ENCODE results near the gene DAGLA.

The DAGLA gene

DNA sequence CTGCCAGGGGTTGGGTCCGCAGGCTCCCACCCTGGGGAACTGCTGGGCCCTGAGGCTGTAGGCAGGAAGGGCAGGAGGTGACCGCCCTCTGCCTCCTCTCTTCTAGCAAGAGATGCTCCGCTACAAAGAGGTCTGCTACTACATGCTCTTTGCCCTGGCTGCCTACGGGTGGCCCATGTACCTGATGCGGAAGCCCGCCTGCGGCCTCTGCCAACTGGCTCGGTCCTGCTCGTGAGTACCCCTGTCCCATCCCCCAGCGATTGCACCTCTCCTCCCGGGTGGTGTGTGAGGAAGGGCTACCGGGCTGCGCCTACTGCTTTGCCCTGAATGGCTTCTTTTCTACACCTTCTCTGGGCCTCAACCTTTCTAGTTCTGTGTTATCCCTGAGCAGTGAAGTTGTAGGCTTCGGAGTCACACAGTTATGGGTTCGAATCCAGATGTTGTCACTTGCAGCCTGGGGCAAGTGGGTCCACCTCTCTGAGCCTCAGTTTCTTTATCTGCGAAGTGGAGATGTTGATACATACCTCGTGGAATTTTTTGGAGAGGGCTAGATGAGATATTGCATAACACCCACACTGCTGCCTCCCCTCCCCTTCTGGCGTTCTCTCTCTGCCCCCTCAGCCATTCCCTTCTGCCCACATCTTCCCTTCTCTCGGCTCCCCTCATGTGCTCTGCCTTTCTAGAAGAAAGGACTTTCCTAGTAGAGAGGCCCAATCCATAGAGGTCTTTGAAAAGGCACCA, 51.2 kb downstream of the DAGLA start:
- DNase-seq, result no peak

- DNase-seq, result no peak
Measured at GRCh38 chr11:61731952-61732675, 51.9 kb downstream of the DAGLA start.

GRCh38 chr11:61732705-61733104, 52.5 kb downstream of the DAGLA start:
- DNase-seq, result no peak

DNA sequence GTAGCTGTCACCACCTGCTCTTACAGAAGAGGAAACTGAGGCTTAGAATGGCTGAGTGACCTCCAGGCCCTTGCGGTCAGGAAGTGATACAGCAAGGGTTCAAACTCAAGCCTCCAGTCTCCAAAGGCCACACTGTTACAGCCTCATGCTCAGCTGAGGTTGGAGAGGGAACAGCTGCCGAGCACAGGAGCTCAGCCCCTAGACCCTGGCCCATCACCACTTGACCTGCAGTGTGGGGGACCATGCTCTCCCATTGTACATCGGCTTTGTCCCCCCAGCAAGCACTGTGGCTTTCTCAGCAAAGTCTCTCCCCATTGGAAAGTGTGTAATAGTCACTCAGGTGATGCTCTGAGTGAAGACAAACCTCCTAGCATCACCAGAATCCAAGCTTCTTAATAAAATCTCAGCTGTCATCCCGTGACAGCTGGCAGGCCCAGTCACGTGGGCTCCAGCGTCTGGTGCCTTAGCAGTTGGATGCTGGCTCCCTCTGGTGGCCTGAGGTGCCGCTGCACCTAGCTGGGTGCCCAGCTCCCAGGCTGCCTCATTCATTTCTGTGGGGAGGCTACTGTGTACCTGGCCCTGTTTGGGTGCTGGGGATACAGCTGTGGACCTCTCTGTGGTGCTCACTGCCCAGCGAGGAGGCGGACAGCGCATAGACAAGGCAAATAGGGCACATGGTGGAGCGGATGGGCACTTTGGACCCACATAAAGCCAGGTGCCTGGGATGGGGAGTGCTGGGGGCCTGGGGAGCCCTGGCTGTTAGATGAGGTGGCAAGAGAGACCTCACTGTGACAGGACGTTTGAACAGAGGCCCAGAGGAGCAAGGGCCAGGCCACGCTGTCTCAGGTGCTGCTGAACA, 53.2 kb downstream of the DAGLA start:
- DNase-seq, result peak; percentile 88

GRCh38 chr11:61734767-61735166, 54.6 kb downstream of the DAGLA start:
- no peak for DNase-seq

GRCh38 chr11:61735391-61735790, 55.2 kb downstream of the DAGLA start:
- no peak for DNase-seq

DNA sequence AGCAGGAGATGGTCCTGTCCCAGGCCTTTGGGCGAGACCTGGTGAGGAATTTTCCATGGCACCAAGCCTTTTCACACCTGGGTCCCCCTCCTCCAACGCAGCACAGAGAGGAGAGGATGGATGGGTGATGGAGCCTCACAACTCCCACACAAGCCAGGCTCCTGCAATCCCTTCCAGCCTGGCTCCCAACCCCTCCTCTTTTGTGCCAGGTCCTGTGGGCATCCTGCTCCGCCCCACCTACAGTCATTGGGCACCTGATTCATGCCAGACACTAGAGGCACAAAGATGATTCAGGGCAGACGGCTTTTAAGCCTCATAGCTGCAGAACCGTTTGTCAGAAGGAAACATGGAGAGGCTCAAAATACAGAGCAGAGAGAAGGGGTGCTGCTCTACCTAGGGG, 56.1 kb downstream of the DAGLA start:
- DNase-seq, result no peak

DNA sequence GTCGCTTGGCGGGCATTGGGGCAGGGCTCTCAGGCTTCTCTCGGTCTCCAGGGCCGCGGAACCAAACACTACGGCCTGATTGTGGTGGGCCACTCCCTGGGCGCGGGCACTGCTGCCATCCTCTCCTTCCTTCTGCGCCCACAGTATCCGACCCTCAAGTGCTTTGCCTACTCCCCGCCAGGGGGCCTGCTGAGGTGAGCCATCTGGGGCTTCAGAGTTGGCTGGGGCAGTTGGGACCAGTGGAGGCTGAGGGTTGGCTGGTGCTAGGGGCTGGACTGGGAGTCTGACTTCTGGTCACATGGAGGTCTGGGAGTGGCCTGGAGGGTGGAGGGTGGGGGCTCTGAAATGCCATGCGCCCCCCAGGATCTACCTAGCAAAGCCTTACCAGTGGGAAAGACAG, 56.9 kb downstream of the DAGLA start:
- no peak for DNase-seq

DNA sequence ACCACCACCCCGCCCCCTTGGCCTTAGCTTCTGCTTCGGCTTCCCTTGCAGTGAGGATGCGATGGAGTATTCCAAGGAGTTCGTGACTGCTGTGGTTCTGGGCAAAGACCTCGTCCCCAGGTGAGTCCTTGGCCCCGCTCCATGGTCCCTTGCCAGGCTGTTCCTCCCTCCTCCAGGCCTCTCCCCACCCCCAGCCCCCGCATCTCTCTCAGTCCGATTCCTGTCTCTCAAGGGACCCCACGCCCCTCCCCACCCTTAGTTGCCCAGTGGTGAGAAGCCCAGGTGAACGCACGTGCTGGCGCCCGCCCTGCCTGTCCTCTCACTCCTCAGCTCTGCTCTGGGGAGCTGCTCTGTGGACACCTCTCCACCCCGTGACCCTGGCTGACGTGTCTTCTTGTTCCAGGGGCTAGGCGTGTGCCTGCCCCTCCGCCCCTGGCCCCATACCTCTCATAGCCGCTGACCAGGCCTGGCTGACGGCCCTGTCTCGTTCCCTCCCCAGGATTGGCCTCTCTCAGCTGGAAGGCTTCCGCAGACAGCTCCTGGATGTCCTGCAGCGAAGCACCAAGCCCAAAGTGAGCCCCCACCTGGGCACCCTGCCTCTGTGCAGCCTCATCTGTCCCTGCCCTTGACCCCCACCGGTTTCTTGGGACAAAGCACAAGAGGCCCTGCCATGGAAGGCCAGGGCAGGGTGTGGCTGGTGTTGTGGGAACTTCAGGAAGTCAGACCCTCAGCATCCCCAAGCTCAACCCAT, 57.6 kb downstream of the DAGLA start:
- no peak for DNase-seq

- no peak for DNase-seq
Measured at GRCh38 chr11:61738776-61739175, 58.6 kb downstream of the DAGLA start.

DNA sequence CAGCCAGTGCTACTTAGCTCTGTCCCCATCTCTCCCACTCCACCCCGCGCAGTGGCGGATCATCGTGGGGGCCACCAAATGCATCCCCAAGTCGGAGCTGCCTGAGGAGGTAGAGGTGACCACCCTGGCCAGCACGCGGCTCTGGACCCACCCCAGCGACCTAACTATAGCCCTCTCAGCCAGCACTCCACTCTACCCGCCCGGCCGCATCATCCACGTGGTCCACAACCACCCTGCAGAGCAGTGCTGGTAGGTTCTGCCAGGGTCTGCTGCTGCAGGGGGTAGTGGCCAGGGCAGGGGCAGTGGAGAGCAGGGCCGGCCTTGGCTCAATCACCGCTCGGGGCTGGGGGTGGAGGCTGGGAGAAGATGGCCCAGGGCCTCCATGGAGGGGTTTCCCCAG, 59.2 kb downstream of the DAGLA start:
- DNase-seq, result no peak

DNA sequence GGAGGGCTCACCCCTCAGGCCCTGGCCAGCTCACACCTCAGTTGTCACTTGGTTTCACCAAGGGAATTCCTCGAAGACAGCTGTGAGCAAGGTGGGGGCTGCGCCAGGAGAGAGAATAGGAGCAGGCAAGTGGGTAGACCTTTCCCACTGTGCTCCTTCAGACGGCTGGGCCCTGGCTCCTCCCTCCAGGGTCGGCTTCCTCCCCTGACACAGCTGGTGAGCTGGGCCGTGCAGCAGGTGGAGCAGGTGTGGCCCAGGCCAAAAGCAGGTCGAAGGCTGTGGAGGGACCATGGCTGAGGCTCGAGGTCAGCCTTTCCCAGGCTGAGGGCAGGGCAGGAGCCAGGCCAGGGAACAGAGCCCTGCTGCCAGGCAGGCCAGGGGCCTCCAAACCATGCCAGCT, 59.8 kb downstream of the DAGLA start:
- no peak for DNase-seq

DNA sequence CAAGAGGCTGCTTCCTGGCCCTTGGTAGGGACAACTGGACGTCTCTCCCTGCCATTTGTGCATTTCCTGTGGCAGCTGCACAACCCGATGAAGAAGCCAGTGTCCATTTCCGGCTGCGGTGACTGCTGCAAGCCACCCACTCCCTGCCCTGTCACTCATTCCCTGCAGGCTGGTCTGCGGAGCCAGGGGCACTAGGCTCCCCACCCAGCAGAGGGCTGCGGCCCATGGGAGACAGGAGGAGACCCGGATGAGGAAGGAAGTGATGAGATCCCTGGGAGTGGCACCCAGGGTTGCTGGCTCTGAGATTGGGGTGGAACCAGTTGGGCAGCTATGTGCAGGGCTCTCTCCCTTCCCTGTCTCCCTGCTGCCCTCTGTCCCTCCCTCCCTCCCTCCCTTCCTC, 62.2 kb downstream of the DAGLA start:
- no peak for DNase-seq

- no peak for DNase-seq
Measured at GRCh38 chr11:61743486-61744095, 63.4 kb downstream of the DAGLA start.

DNA sequence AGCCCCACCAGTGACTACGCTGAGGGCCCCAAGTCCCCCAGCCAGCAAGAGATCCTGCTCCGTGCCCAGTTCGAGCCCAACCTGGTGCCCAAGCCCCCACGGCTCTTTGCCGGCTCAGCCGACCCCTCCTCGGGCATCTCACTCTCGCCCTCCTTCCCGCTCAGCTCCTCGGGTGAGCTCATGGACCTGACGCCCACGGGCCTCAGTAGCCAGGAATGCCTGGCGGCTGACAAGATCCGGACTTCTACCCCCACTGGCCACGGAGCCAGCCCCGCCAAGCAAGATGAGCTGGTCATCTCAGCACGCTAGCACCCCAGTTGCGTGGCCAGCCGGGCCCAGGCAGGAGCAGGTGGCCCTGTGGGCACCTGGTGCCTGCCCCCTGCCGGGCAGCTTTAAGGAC, 64.0 kb downstream of the DAGLA start:
- no peak for DNase-seq

DNA sequence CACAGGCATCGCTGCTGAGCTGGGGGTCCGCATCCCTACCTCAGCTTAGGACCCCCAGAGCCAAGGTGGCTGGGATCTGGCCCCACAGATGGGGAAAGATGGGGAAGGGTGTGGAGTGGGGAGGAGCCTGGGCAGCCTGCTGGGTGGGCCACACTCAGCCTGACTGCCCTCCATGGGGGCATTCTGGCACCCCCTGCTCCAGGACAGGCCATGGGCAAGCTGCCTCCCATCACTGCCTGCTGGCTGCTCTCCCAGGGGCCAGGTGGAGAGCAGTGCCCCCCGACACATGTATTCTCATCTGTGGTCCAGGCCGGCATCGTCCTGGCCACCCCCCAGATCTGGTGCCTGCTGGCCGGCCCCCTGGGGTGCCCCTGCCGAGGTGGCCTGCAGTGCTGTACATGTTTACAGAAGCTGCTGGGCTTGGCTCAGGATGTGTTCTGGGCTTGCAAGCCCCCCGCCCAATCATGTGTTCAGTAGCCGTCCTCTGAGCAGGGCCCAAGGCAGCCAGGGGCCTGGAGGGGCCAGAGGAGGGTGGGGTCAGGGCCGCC, 64.5 kb downstream of the DAGLA start:
- DNase-seq, result no peak

DNA sequence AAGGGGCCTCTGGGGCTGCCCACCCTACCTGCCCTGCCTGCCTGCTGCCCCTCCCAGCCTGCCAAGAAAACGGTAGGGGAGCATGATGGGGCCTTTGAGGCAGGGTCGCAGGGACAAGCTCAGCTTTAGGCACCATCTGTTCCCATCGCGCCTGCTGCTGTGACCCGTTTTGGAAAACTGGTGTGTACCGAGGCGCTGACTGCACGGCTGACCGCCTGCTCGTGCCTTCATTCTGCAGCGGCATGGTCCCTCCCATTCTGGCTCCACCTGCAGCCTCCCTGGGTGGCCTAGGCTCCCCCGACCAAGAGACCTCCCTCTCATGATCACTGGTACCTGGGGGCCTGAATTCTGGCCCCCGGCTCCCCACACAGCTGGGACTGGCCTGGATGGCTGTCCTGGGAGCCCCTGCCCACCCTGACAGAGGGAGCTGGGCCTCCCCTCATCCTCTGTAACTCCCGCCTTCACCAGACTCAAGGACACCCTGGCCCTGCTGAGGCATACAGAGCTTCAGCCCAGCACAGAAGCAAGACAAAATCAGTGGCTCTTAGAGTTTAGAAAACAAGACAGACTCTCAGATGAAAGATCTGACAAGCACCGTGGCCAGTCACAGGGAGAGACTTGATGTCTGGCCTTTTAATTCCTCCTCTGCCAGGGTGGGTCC, 65.7 kb downstream of the DAGLA start:
- DNase-seq, result no peak

- no peak for DNase-seq
Measured at GRCh38 chr11:61746442-61747191, 66.4 kb downstream of the DAGLA start.

GRCh38 chr11:61747192-61747966, 67.2 kb downstream of the DAGLA start:
- peak; percentile 79 for DNase-seq

DNA sequence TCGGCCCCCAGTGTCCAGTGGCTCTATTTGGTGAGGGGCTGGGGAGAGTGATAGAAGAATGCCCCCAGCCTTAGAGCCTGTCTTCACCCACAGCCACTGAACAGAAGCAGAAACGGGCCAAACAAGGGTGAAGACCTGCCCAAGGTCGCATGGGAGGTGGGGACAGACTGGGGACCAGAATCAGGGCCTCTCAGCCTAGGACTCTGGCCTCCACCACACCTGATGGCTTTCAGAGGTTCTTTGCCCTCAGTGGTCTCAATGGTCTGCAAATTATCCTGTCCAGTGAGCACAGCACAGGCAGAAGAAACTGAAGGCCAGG, 67.7 kb downstream of the DAGLA start:
- no peak for DNase-seq
